Vagina (tissue), 2 donors: ENCODE measurements around the gene SLC35G6. TPM values are rescaled to one million over a fixed set of nuclear protein-coding genes. Genes with fewer than 3 reads are reported as not detected.

Experiments
- DNase-seq, 2 donors: peaks; one replicate each; pipeline ENCODE4 v3.0.0-alpha.2; 2017; ENCODE audit errors: extremely low spot score in 2 of 2
- H3K27ac ChIP-seq: fragments of 200-600 bp; sonication (generic); one replicate; pipeline ENCODE4 v1.5.1; 2019
- H3K27me3 ChIP-seq: fragments of 200-600 bp; sonication (generic); one replicate; pipeline ENCODE4 v1.5.1; 2019
- H3K36me3 ChIP-seq, 2 donors: fragments of 200-600 bp; sonication (generic); one replicate each; pipeline ENCODE4 v1.5.1; 2017 to 2019
- H3K4me1 ChIP-seq: fragments of 200-600 bp; sonication (generic); one replicate; pipeline ENCODE4 v1.5.1; 2019
- H3K4me3 ChIP-seq, 2 donors: fragments of 200-600 bp; sonication (generic); 1 replicate in 1 of 2; 2 replicates in 1 of 2; pipeline ENCODE4 v1.5.1; 2016 to 2019
- H3K9me3 ChIP-seq: fragments of 200-600 bp; sonication (generic); one replicate; pipeline ENCODE4 v1.5.1; 2019
- POLR2A ChIP-seq, 2 donors: fragments of 450-650 bp; IDR thresholded peaks; one replicate each; pipeline ENCODE4 v1.6.1; 2017; ENCODE audit warnings: antibody characterized with exemption in 2 of 2, mild to moderate bottlenecking in 2 of 2, moderate library complexity in 2 of 2
- POLR2AphosphoS5 ChIP-seq, 2 donors: sonication (generic); formaldehyde crosslinking; IDR thresholded peaks; one replicate each; pipeline ENCODE4 v1.9.0; 2017; ENCODE audit warnings: antibody characterized with exemption in 2 of 2, mild to moderate bottlenecking in 2 of 2, low read depth in 1 of 2; ENCODE audit not compliant: insufficient read depth in 1 of 2
- intact Hi-C: fragments of 100-400 bp; cut with DNase I; formaldehyde crosslinking; loops from one replicate; pipeline ENCODE4 v1.15.1; 2023
- total RNA-seq: library from RNA; depleted of rRNA; stranded (reverse); fragments of >200 nt; gene quantifications from one replicate; pipeline ENCODE4 v1.2.3, GENCODE V29; 2016
- TF ChIP-seq, protein P1 (sequence below), 3 experiments: fragments of 450-650 bp in 2 of 3; fragments of 200-600 bp in 1 of 3; sonication (generic) in 1 of 3; IDR thresholded peaks; one replicate each; pipeline ENCODE4 v1.5.1; 2017 to 2019; ENCODE audit warnings: antibody characterized with exemption in 3 of 3, mild to moderate bottlenecking in 2 of 3, moderate library complexity in 2 of 3

The SLC35G6 gene
- total RNA-seq, 1 donor from 2014 or later, result not detected

DNA sequence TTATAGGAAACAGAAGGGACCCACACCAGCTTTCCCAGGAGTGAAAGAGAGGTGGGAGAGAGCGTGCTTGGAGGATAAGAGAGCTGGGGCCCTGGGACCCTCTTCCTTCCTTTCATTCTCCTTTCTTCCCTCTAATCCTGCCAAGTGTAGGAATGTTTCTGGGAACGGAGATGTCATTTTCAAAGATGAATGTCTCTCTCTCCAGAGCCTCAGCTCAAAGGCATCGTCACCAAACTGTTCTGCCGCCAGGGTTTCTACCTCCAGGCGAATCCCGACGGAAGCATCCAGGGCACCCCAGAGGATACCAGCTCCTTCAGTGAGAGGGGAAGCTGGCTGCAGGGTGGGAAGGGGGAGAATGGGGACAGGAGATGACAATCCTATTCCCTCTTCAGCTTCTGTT lies 40.0 kb upstream of the SLC35G6 start:
- DNase-seq, result no peak
- no peaks in the 10 kb centered on the region for H3K27me3 ChIP-seq
- peaks cover 70% of the 10 kb centered on the region for H3K4me1 ChIP-seq
- no peak for TF ChIP-seq POLR2A (IDR thresholded peaks at IDR 0.05)
- TF ChIP-seq, protein P1, sequence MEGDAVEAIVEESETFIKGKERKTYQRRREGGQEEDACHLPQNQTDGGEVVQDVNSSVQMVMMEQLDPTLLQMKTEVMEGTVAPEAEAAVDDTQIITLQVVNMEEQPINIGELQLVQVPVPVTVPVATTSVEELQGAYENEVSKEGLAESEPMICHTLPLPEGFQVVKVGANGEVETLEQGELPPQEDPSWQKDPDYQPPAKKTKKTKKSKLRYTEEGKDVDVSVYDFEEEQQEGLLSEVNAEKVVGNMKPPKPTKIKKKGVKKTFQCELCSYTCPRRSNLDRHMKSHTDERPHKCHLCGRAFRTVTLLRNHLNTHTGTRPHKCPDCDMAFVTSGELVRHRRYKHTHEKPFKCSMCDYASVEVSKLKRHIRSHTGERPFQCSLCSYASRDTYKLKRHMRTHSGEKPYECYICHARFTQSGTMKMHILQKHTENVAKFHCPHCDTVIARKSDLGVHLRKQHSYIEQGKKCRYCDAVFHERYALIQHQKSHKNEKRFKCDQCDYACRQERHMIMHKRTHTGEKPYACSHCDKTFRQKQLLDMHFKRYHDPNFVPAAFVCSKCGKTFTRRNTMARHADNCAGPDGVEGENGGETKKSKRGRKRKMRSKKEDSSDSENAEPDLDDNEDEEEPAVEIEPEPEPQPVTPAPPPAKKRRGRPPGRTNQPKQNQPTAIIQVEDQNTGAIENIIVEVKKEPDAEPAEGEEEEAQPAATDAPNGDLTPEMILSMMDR (IDR thresholded peaks at IDR 0.05), result no peak
- no peak overlapping the region for H3K4me3 ChIP-seq
- H3K9me3 ChIP-seq, result no peaks in the 10 kb centered on the region
- intact Hi-C loops, result no loop called here
- no peaks in the 10 kb centered on the region for H3K36me3 ChIP-seq
- H3K27ac ChIP-seq, result no peak overlapping the region

DNA sequence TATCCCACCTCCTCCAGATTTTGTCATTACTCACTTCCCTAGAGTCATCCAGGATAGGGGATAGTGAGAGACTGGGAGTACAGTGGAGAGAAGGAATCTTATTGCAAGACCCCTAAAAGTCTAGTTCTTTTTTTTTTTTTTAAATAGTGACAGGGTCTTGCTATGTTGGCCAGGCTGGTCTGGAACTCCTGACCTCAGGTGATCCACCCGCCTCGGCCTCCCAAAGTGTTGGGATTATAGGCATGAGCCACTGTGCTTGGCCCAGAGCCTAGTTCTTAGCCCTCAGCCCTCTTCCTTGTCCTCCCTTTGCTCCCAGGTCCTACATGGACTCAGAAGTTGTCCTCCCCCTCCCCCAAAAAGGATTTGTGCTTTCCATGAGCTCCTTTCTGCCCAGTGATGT lies 39.1 kb upstream of the SLC35G6 start:
- Histone ChIP-seq H3K36me3 (no peaks in the 10 kb centered on the region), H3K4me1 (peaks cover 63% of the 10 kb centered on the region), H3K4me3 (no peak overlapping the region), H3K9me3 (no peaks in the 10 kb centered on the region), H3K27me3 (no peaks in the 10 kb centered on the region), H3K27ac (no peak overlapping the region)
- no peak for DNase-seq
- intact Hi-C loops, result no loop called here
- TF ChIP-seq POLR2A (IDR thresholded peaks at IDR 0.05) (no peak), POLR2AphosphoS5 (IDR thresholded peaks at IDR 0.05; ENCODE audit: insufficient read depth in 1 of 2, low read depth in 1 of 2) (no peak)
- TF ChIP-seq, protein P1 (IDR thresholded peaks at IDR 0.05), result no peak

DNA sequence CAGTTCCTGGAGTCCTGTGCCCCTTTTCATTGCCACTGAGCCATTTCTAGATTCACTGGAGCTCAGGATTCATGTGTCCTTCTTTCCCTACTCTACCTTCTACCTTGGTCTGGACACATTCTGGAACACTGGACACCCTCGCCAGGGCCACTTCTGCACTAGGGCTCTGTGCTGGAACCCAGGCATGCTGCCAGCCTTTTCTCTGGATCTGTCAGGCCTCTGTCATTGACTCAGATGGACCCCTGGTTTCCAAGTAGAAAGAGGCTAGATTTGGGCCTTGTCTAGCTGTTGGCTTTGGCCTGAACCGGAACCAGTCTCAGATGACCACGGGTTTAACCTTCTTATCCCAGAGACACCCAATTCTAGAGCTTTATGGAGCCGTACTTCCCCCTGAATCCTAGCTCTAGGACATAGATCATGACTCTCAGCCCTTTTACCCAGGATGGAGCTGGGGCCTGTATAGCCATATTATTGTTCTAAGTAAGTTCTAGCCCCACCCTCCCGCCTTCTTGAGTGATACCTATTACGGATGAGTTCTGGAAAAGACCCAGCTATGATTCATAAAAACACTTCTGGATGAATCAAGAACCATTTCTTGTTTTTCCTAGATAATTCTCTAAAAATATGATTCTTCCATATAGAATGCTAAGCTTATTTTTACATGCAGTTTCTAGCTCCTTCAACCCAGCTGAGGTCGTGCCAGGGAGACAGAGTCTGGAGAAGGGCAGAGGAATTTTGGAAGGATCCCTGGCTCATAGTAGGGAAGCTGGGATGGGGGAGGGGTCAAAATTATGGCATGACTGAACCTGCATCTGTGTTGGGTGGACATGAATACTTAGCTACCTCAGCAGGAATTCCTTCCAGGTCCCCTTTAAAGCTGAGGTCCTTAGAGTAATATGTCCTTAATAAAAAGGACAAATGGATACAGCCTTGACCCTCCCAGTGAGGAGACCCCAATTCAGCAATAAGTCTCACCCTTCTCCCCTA lies 37.5 kb upstream of the SLC35G6 start:
- DNase-seq, result no peak
- Histone ChIP-seq H3K36me3 (no peaks in the 10 kb centered on the region), H3K9me3 (no peaks in the 10 kb centered on the region), H3K4me3 (no peak overlapping the region), H3K27ac (peak overlapping the region; percentile 58), H3K4me1 (peaks cover 47% of the 10 kb centered on the region), H3K27me3 (no peaks in the 10 kb centered on the region)
- intact Hi-C loops, result no loop called here
- TF ChIP-seq, protein P1 (IDR thresholded peaks at IDR 0.05), result no peak
- peak in 1 of 2 donors; percentile 28 for TF ChIP-seq POLR2AphosphoS5 (IDR thresholded peaks at IDR 0.05; ENCODE audit: insufficient read depth in 1 of 2, low read depth in 1 of 2)

DNA sequence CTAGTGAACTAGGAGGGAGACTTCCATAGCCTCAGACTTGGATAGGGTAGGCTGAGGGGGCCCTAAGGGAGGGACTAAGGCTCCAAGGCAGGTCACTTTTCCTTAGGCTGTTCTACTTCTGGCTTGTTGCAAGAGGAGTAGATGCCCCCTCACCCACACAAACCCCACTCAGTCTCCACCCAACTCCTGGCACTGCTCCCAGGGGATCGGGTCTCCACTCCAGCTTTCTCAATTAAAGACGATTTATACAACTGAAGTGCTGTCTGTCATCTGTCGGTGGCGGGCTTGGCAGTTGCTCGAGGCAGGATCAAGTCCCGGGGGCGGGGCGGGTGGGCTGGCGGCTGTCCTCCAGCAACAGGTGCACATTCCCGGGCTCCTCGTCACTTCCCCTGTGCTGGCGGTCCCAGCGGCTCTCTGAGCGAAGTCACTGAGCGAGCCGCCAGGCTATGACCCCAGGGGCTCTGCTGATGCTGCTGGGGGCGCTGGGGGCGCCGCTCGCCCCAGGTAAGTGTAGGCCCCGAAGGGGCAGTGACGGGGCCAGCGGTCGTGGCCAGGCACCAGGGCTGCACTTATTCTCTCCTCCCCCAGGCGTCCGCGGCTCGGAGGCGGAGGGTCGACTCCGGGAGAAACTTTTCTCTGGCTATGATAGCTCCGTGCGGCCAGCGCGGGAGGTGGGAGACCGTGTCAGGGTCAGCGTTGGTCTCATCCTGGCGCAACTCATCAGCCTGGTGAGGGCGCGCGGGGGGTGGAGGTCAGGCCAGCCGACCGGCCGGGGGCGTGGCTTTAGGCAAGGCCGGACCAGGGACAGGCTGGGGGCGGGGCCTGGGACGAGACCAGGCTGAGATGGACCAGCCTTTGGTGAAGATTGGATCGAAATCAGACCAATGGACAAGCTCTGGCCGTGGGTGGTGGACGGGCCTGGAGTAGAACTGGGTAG lies 36.3 kb upstream of the SLC35G6 start, which contains the start of gene CHRNB1:
TSS of gene CHRNB1 (plus strand) at position 380 of the 937 bp plus-strand sequence. CDS start at position 447, 67 bp downstream.
- Histone ChIP-seq H3K4me3 (peak within 1 kb of the TSS; percentile 32 to 33), H3K36me3 (no peaks in the 10 kb centered on the region), H3K27ac (peak within 1 kb of the TSS; percentile 58), H3K27me3 (no peaks in the 10 kb centered on the region), H3K9me3 (no peaks in the 10 kb centered on the region), H3K4me1 (peaks cover 35% of the 10 kb centered on the region)
- DNase-seq, result no peak
- intact Hi-C loops, result no loop called here
- TF ChIP-seq POLR2AphosphoS5 (IDR thresholded peaks at IDR 0.05; ENCODE audit: insufficient read depth in 1 of 2, low read depth in 1 of 2), result peak in 1 of 2 donors; percentile 16
- TF ChIP-seq POLR2A (IDR thresholded peaks at IDR 0.05), result no peak
- TF ChIP-seq, protein P1 (IDR thresholded peaks at IDR 0.05), result no peak
